Stimulated activated CD8-positive, alpha-beta memory T cell treated with anti-CD3 and anti-CD28 coated beads, Interleukin-4, amount 100 ng/mL, for 24 hours (primary cell): Measurements from ENCODE around the gene PPARD.
"Not testable (repeated sequence)": the region's sequence is repeated elsewhere in the genome, so short reads cannot be mapped to it uniquely, and the experiment has no call there.

Source experiments
- DNase-seq: peaks from one replicate; pipeline ENCODE4 v3.0.0-alpha.2; 2020; ENCODE audit warnings: low read depth

PPARD gene

DNA sequence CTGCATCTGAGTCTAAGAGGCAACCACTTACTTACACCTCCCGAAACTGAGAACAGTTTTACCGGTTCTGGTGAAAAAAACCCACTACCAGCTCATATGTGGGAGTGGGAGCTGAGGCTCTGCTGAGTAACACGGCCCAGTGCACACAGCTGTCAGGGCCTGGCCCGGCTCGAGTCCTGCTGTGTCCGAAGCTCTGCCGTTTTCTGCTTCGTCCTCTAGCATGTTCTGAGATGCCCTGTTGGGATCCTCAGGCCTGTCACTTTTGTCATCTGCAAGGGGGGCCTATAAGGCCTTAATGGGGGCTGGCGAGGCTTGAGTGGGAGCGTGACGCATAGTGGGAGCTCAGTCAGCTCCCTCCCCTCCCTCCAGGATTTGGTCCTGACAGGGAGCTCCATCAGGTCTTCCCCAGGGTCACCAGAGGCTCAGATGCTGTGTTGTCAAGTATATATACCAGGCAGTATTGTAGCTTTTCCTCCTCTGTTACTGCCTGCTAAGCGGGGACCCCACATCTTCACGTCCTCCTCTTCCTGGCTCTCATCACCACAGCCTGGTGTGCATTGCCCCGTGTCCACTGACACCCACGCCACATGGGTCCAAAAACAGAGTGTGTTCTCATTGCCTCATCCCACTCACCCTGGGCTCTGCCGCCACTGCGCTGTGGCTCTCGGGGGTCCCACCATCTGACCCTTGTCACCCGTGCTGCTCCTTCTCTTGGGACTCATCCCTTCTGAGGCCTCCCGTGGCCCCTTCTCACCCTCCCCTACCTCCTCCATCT, 64.5 kb downstream of the PPARD start:
- no peak for DNase-seq

- no peak for DNase-seq
Observed at GRCh38 chr6:35409245-35409644, 66.9 kb downstream of the PPARD start.

GRCh38 chr6:35410131-35410530, 67.8 kb downstream of the PPARD start:
- DNase-seq: no peak

DNA sequence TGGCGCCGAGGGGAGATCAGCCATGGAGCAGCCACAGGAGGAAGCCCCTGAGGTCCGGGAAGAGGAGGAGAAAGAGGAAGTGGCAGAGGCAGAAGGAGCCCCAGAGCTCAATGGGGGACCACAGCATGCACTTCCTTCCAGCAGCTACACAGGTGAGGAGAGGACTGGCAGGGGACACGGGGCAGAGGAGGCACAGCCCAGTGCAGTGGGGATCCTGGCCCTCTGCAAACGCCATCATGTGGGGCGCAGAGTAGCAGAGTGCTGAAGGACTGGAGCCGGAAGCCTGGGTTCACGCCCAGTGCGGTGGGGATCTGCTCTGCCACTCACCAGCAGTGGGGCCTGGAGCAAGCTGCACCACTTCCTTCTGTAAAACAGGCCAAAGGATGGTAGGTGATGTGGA, 68.7 kb downstream of the PPARD start:
- DNase-seq: peak; percentile 4

DNA sequence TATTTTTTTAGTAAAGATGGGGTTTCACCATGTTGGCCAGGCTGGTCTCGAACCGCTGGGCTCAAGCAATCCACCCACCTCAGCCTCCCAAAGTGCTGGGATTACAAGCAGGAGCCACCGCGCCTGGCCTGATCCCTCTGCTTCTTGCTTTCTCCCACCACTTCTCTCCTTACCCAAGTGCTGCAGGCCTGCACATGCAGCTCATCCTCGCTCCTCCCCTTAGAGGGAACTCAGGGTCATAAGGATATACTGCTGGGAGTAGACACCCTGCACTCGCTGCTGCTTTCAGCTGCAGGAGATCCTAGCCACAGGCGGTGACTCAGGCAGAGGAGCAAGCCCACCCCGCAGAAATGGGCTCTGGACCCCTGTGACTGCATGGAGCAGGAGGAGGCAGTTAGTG, 69.7 kb downstream of the PPARD start:
- DNase-seq: no peak

DNA sequence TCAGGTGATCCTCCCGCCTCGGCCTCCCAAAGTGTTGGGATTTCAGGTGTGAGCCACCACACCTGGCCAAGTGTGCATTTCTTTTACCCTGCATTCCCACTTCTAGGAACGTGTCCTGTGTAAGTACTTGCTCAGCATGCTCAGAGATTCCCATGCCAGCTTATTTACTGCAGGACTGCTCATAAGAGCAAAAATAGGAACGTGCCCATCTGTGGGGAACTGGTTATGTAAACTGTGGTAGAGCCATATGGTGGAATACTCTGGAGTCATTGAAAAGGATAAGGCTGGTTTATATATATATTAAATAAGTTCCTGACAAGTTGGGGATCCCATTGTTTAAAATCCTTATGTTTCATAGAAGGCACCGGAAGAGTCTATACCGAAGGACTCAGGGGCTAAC, 71.6 kb downstream of the PPARD start:
- no peak for DNase-seq

DNA sequence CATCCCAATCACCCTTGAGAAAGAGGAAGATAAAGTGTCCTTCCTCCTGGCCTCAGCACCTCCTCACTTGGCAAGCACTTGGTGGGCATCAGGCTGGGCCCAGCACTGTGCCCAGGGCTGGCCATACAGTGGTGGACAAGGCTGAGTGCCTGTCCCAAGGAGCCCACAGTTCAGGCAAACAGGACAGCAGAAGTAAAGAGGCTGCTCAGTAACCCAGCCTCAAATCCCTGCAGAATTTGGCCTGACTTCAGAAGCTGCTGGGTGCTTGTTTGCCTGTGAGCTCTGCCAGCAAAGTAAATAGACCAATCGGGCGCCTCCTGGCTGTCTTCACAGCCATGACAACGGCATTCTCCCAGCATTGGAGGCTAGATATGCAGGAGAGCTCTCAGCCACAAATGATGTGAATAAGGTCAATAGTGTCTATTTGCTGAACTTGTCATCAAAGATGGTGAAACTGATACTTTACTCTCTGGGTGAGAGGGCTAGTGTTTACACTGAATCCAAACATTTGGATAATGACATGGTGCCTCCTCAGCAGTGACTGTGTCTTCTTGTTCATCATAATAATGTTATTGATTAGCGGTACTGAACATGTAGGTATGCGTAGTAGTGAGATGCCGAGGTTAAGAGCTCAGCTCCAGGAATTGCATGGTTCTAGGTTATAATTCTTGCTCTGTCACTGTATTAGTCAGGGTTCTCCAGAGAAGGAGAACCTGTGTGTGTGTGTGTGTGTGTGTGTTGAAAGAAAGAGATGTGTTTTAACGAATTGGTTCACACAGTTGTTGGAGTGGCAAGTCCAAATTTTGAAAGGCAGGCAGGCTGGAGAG, 72.9 kb downstream of the PPARD start:
- DNase-seq: no peak

DNA sequence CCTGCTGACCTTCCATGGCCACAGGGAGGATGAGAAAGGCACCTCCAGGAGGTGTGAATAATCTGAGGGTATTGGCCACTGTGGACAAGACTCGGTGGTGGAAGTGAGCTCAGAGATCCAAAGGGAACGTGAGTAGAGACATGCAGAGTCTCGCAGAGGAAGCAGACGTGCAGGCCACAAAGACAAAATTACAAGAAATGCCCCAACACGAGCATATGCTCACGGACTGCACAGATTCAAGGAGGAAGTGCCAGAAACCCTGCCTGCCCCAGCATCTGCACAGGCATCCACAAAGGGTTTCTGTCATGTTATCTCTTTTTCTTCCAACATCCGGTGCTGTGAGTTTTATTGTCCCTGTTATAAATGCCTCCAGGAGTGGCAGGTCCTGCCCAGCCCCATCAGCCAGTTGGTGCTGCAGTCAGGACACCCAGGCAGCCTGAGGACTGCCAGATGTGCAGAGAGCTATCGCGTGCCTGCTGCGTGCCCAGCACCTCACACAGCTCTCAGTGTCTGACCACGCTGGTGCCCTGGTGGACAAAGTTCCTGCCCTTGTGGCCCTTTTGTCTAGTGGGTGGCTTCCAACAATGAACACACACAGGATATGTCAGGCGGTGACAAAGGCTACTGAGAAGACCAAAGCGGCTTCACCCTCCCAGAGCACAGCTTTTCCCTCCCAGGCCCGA, 75.8 kb downstream of the PPARD start:
- DNase-seq: no peak

DNA sequence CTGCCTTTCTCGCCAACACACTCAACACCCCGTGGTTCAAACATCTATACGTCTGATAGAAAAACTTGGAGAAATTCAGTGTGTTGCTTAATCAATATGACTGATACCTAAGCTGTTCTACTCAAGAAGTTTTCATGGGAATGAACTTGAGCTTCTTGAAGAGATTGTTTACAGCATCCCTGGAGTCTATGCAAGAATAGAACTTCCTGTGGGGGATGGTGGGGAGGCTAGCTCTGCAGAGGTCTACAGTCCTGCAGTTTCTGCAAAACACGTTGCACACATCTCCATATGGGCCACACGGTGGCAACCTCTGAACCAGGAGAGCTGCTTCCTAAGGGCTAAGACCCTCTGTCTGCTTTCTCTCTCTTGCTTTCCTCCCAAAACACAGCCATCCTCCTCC, 77.1 kb downstream of the PPARD start:
- no peak for DNase-seq

- no peak for DNase-seq
Observed at GRCh38 chr6:35419961-35420360, 77.6 kb downstream of the PPARD start.

DNA sequence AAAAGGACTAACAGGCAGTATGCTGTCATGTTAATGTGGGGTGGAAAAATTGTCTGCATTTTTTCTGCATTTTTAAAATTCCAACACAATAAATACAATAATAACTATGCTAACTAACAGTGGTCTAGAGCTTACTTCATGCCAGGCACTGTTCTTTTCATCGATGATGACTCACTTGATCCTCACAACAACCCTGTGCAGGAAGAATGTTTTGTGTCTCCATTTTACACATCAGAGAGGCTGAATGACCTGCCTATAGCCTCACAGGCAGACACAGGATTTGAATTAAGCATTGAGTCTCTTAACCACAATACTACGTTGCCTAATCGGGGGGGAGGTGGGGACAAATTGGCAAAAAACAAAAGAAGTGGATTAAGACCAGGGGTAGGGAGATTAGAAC, 82.9 kb downstream of the PPARD start:
- DNase-seq: no peak

DNA sequence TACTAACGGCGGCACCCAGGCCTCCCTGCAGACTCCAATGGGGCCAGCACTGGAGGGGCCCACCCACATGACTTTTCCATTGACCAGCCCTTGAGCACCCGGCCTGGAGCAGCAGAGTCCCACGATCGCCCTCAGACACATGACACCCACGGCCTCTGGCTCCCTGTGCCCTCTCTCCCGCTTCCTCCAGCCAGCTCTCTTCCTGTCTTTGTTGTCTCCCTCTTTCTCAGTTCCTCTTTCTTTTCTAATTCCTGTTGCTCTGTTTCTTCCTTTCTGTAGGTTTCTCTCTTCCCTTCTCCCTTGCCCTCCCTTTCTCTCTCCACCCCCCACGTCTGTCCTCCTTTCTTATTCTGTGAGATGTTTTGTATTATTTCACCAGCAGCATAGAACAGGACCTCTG, 83.7 kb downstream of the PPARD start:
- no peak for DNase-seq

GRCh38 chr6:35427435-35427834, 85.1 kb downstream of the PPARD start:
- DNase-seq: no peak

- no peak for DNase-seq
Observed at GRCh38 chr6:35427851-35428321, 85.5 kb downstream of the PPARD start.

GRCh38 chr6:35428421-35429149, 86.2 kb downstream of the PPARD start:
- no peak for DNase-seq

- no peak for DNase-seq
Observed at GRCh38 chr6:35429463-35429862, 87.1 kb downstream of the PPARD start.

DNA sequence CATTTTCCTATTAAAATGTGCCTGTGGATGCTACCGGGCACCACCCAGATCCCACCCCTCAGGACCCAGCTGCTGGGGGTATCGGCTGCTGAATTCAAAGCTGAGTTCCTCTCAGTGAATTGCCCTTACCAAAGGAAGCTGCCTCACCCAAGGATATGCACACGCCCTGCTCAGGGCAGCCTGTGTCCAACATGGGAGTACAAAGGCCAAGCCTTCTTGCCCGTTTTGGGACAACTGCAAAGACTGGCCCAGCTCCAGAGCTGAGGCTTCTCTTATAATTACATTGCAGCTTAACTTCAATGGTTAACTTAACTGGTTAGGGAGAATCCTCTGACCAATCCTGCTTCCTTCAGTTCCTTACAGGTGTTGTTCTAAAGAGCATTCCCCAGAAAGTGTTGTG, 89.9 kb downstream of the PPARD start:
- no peak for DNase-seq

GRCh38 chr6:35432702-35433101, 90.3 kb downstream of the PPARD start:
- DNase-seq: not testable (repeated sequence)

- DNase-seq: no peak
Observed at GRCh38 chr6:35435074-35435837, 92.9 kb downstream of the PPARD start.

GRCh38 chr6:35436071-35436857, 93.9 kb downstream of the PPARD start:
- no peak for DNase-seq
